TTC549 (cell line): ENCODE data around the gene RBBP4.

Experiments
- FAIRE-seq: peaks from 2 replicates; lab custom pipeline; 2012; peaks lifted over from hg19 to GRCh38; lab: Jason Lieb, UNC

RBBP4 gene

GRCh38 chr1:32719681-32720275 is 68.8 kb downstream of the RBBP4 start:
- FAIRE-seq, result no peak

- FAIRE-seq, result no peak
These were observed 73.9 kb downstream of the RBBP4 start for GRCh38 chr1:32724678-32725614.

- FAIRE-seq, result no peak
These were observed 74.6 kb downstream of the RBBP4 start for GRCh38 chr1:32725615-32725982.

GRCh38 chr1:32727876-32728275 is 76.9 kb downstream of the RBBP4 start:
- no peak for FAIRE-seq

- FAIRE-seq, result no peak
These were observed 77.5 kb downstream of the RBBP4 start for GRCh38 chr1:32728413-32729077.

GRCh38 chr1:32729254-32730046 is 78.4 kb downstream of the RBBP4 start:
- no peak for FAIRE-seq

- no peak for FAIRE-seq
These were observed 82.7 kb downstream of the RBBP4 start for GRCh38 chr1:32733582-32734321.
